Activated naive CD4-positive, alpha-beta T cell treated with Interleukin-2 at 50 U/mL for 16 hours (primary cell): Measurements from ENCODE around the gene LZTS2.

Experiments
- DNase-seq: peaks from one replicate; pipeline ENCODE4 v3.0.0-alpha.2; 2020

Gene LZTS2

DNA sequence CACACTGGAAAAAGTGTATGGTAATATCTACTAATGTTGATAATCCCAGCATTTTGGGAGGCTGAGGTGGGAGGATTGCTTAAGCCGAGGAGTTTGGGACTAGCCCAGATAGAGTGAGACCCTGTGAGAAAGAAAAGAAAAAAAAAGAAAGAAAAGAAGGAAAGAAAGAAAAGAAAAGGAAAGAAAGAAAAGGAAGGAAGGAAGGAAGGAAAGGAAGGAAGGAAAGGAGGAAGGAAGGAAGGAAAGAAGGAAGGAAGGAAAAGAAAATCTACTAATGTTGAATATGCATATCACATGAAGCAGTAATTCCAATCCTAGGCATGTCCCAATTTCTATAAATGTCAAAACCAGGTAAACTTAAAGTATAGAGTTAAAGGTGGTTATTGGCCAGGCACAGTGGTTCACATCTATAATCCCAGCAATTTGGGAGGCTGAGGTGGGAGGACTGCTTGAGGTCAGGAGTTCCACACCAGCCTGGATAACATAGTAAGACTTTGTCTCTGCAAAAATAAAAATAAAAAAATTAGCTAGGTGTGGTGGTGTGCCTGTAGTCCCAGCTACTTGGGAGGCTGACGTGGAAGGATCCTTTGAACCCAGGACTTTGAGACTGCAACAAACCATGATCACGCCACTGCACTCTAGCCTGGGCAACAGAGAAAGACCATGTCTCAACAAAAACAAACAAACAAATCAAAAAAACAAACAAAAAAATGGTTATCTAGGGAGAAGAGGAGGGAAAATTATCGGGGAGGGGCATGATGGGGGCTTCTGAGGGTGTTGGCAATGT lies 57.0 kb downstream of the LZTS2 start:
- DNase-seq: no peak
